ENCODE measurements around the gene TMUB1.

The TMUB1 gene

DNA sequence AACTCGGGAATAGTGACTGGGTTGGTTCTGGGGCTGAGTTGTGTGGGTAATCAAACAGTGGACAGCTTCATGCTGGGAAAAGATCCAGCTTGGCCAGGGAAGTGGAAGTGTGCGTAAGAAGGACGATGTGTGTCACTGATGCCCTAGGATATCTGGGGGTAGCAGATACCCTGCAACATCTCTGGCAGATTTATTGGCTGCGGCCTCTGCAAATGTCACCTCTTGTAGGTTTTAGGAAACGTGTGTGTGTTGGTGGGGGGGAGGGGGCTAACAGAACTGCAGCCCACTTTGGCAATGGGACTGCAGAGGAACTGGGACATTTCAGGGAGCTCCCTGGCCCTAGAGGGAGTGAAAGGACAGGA lies 2.0 kb upstream of the TMUB1 start:
- DNase-seq (ENCODE audit: low read depth in 2 of 2) = no peak

DNA sequence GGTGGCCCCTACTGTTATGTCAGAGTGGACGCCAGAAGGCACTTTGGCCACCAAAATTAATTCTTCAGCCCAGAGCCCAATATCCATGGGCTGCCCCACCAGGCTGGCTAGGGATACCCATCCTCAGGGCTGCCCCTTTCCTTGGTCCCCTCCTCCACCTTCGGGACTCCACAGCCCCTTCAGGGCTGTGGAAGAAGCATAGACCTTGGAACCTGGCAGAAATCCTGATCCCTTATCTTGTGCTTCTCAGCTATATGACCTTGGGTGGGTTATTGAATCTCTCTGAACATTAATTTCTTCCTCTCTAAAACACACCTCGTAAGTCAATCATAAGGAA lies 499 bp upstream of the TMUB1 start:
- DNase-seq (ENCODE audit: low read depth in 2 of 2) = no peak

DNA sequence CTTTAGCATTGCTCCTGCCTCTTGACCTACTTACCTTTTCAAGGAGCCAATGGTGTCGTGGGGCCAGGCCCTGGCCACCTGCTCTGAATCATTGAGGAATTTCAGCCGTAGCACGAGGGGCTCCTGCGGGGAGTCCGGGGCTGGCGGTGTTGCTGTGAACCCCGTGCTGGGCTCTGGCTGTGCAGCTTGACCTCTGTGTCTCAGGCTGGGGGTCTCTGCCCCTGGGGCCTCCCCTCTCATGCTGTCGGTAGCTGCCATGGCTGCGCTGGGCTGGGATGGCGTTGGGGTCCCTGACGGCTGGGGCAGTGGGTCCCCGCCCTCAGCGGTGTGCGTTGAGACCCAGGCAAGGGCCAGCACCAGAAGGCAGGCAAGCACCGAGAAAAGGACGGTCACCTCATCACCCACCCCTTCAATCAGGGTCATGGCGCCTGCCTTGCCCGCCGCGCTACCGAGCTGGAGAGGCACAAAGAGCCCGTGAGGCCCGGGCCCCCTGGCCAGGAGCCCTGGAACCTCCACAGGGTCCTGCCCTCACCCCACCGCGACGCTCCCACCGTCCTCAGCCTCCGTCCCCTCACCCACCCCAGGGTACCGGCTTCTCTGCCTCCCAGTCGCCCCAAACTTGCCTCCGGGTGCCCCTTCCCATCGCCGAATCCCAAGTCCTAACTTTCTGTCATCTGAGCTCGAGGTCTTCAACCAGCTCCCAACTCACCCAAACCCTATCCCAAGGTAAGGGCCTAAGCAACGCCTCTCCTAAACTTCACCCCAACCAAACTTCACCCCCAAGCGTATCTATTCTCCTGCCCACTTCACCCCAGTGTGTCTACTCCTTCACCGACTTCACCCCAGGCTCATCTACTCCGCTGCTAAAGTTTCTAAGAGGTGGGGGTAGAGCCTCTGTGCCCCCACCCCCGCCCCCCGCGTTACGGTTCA lies 887 bp downstream of the TMUB1 start:
- DNase-seq (ENCODE audit: low read depth in 2 of 2) = no peak

DNA sequence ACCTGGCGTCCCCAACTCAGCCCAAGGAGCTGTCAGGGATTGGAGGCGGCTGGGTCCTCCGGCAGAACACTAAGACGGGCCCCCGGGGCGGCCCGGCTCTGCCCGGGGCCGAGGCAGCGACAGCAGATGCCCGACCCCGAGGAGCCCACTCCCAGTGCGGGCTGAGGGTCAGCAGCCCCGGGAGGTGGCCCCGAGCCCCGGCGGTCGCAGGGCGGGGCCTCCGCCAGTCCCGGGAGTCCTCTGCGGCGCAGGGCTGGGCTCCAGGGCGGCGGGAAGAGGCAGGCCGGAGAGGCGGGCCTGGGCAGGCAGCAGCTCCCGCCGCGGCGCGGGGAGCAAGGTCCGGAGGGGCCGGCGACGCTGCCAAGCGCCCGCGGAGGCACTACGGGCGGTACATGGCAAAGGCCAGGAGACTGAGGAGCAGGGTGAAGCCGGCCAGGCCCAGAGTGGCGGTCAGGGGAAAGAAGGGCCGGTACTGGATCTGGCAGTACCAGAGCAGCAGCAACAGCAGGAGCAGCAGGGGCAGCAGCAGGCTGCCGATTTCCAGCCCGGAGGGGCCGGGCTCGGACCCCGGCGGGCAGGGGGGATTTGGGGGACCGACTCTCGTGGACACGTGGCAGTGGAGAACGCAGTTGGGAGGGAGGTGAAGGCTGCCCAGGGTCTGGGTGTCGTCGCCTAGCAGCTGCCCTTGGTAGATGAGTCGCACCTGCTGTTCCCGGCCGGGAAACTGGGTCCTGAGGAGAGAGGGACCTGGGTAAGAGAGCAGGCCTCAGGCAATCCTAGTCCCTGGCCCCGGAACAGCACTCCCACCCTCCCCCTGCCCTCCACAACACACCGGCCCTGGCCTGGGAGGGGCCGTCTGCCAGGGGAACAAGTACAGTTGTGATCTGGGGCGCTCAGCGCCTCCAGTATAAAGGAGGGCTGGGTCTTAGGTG lies 1.9 kb downstream of the TMUB1 start:
- DNase-seq (ENCODE audit: low read depth in 2 of 2) = no peak

DNA sequence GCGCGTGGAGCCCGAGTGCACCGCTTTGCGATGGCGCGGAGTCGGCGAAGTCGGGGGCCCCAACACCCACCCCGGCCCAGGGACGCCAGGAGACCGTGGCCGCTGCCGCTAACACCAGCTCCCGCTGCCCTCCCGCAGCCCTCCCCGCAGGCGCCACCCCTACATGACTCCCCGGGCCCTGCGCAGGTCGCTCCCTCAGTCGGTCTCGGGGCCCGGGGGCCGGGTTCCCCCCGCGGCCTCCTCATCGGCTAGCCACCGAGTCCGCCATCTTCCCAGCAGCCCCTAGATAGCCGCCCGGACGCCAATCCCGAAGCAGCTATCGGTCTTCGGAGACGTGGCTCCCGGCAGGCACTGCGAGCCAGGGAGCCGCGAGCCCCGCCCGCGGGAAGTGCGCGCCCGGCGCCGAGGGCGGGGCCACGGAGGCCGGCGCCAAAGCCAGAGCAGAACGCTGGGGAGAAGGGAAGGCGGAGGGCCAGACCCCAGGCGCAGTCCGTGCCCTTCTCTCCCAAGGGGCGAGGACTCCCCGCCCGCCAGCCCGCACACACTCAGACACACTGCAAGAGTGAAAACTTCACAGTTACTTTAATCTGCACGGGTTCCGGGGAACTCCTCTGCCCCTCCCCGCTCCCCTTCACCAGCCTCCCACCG lies 2.6 kb downstream of the TMUB1 start, which contains the start of gene FASTK:
TSS of gene FASTK (minus strand) at position 288 of the 648 bp plus-strand sequence. CDS start at position 245, 43 bp downstream.
- peak; percentile 67 to 68 for DNase-seq (ENCODE audit: low read depth in 2 of 2)

DNA sequence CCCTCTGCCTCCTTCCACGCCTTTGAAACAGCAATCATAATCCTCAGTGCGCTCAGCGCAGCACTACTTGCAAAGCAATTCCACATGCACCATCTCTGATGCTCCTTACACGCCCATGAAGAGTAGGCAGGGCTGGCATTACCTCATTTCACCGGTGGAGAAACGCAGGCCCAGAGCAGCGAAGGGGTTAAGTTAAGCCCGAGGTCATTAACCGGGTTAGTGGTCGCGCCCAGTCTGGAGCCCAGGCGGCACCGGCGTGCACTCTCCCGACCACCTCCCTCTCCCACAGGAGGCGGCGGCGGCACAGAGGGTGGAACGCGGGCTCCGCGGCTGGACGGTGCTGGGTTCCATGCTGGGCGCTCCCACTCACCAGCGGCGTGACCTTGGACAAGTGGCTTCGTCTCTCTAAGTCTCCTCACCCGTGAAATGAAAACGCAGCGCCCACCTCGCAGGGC lies 3.2 kb downstream of the TMUB1 start:
- no peak for DNase-seq (ENCODE audit: low read depth in 2 of 2)

DNA sequence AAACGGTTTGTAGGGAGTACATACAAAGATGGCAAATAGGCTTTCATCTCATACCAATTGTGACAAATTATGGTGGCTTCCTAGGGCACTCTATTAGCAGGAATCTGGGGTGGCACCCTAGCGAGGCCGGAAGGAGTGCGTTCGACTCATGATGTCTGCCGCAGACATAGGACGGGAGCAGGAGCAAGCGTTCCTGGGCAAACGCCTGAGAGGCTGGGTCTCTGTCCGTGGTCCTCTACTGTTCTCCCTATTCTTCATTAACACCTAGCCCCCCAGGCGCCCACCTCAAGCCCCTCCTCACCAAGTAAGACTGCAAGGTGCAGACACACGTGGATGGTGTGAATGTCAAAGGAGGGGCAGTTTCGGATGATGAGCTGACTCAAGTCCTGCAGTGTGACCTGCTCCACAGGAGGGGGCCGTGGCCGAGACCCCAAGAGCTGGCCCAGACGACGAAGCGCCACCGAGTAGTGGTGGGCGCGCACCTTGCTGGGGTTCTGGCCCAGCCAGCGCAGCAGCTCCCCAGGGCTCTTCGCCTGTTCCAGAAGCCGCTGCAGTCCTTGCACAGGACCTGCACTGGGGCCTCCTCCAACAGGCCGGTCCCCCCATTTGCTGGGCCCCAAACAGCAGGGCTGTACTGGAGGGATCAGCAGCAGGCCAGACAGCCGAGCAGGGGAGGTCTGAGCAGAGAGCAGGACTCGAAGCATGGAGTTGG lies 3.9 kb downstream of the TMUB1 start:
- no peak for DNase-seq (ENCODE audit: low read depth in 2 of 2)

DNA sequence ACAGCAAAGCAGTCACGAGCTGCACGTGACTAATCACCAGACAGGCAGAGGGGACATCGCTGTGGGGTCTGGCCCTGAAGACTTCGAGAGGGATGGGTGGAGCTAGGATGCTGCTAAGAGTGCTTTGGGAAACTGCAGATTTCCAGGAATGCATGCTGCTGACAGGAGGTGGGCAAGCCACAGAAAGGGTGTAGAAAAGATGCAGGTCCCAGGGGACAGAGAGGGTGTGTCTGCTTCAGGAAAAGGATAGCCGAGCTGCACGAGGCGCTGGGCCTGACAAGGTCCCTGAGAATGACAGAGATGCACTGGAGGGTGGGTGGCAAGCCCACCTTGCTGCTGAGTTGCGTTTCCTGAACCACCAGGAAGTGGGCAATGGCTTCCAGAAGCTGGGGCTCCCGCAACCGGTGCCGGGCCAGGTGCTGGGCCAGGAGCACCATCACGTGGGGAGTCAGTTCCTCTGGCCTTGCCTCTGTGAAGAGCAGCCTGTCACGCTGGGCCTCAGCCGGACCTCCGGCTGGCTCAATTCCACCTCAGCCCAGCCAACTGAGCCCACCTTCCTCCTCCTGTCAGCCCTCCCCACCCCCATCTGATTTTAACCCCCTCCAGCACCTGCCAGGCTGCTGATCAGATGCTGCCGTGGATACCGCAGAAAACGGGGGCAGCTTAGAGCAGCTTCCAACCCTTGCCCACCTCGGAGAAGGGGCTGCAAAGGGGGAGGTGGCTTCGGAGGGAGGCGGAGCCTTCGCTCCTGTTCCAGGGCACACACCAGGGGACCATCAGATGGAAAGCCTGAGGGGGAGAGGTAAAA lies 4.9 kb downstream of the TMUB1 start:
- DNase-seq (ENCODE audit: low read depth in 2 of 2) = no peak

DNA sequence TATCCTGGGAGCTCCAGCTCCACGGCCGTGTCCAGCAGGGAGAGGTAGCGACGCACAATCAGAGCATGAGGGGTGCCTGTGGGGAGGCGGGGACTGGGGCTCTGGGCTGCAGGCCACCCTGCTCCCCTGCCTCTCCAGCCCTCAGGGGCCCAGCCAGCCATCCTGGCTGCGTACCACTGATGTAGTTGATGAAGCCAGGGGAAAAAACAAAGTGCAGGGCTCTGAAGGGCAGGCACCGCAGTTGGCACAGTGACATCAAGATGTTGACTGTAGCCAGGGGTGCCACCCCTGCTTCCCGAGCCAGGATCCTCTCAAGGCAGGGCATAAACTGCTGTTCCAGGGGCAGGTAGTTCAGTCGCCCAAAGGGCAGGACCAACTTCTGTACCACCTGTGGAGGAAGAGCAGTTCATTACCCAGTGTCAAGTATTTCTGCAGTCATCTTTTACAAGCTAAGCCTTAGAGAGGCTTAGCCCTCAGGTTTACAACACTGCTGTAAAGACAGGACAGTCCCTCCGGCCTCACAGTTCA lies 5.5 kb downstream of the TMUB1 start:
- no peak for DNase-seq (ENCODE audit: low read depth in 2 of 2)

DNA sequence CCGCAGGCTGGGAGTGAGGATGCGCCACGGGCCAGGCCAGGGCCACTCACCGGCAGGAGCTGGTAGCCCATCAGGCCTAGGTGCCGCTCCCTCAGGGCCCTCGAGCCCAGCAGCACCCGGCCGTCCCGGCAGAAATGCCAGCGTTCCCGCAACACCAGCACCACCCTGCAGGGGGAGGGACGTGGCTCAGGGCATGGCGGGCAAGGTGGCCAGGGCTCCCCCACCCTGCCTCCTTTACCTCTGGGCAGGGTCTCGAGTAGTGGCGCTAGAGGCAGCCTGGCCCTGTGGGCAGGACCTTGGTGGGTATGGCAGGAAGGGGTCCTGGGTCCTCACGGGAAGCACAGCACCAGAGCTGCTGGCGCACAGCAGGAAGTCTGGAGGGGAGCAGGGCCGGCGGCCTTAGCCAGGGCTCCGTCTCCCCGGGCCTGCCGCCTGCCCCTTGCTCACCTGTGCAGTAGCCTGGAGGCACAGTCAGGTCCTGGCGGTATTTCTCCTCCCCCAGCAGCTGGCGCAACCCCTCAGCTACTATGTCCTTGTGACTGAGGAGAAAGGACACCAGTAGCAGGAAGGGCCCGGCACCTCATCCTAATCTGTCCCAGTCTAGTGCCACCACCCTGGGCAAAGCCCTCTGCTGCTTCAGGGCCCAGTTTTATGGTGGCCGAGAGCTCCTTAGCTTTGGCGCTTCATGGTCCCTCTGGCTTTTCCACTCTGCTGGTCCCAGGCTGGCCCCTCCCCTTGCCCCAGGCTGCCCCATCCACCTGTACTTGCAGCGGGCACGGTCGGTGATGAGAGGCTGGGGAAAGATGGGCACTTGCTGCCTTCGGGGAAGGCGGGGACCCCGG lies 6.2 kb downstream of the TMUB1 start:
- DNase-seq (ENCODE audit: low read depth in 2 of 2) = no peak

DNA sequence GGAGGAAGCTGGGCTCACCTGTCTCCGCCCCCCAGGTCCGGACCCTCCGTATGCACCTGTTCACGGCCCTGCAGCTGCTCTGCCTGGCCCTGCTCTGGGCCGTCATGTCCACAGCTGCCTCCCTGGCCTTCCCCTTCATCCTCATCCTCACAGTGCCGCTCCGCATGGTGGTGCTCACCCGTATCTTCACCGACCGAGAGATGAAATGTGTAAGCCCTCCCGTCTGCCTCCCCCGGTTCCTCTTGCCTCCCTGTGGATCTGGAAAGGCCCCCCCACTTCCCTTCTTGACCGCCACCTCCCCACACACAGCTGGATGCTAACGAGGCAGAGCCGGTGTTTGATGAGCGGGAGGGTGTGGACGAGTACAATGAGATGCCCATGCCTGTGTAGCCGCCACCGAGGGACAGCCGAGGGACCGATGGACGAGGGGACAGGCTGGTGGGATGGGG lies 7.3 kb downstream of the TMUB1 start:
- DNase-seq (ENCODE audit: low read depth in 2 of 2) = no peak

DNA sequence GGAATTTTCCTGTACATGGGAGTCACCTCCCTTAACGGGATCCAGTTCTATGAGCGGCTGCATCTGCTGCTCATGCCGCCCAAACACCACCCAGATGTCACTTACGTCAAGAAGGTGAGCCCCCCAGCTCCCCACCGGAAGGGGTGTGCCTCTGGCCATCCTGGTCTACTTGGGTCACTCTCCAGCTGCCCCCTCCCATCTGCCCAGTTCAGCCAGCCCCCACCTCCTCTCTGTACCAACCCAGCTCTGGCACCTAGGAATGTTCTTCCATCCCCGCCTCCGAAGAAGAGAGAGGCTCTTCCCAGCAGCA lies 7.7 kb downstream of the TMUB1 start:
- no peak for DNase-seq (ENCODE audit: low read depth in 2 of 2)

DNA sequence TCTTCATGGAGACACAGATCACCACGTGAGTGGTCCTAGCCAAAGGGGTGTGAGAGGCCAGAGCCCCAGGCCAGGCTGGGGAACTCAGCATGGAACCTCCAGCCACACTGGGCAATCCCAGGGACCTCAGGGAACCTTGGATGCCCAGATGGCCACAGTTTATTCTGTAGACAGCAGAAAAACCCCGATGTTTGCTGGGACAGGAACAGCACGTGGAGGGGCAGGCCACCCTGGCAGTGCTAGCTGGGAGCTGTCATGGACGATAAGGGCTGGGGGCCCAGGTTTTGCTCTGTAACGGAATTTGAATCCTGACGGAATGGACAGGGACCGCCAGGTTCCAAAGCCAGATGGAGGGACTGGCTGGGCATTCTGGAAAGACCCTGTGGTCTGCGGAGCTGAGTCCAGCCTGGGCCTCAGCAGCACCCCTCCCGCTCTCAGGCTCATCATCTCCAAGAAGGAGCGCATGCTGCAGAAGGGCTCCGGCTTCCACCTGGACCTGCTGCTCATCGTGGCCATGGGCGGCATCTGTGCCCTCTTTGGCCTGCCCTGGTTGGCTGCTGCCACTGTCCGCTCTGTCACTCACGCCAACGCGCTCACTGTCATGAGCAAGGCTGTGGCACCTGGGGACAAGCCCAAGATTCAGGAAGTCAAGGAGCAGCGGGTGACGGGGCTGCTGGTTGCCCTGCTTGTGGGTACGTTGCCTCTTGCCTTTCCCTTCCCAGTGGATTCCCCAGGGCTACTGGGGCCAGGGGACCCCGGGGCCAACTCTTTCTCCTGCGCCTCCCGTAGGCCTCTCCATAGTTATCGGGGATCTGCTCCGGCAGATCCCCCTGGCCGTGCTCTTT lies 8.3 kb downstream of the TMUB1 start:
- DNase-seq (ENCODE audit: low read depth in 2 of 2) = no peak

DNA sequence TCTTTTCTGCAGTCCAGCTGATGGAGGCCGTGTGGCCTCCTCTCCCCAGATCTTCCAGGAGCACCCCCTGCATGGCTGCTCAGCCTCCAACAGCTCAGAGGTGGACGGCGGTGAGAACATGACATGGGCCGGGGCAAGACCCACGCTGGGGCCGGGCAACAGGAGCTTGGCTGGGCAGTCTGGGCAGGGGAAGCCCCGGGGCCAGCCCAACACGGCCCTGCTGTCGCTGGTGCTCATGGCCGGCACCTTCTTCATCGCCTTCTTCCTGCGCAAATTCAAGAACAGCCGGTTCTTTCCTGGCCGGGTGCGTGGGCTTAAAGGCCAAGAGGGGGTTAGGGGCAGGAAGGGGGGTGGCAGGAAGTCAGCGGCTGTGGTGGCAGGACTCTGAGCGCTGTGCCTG lies 9.3 kb downstream of the TMUB1 start:
- DNase-seq (ENCODE audit: low read depth in 2 of 2) = no peak

DNA sequence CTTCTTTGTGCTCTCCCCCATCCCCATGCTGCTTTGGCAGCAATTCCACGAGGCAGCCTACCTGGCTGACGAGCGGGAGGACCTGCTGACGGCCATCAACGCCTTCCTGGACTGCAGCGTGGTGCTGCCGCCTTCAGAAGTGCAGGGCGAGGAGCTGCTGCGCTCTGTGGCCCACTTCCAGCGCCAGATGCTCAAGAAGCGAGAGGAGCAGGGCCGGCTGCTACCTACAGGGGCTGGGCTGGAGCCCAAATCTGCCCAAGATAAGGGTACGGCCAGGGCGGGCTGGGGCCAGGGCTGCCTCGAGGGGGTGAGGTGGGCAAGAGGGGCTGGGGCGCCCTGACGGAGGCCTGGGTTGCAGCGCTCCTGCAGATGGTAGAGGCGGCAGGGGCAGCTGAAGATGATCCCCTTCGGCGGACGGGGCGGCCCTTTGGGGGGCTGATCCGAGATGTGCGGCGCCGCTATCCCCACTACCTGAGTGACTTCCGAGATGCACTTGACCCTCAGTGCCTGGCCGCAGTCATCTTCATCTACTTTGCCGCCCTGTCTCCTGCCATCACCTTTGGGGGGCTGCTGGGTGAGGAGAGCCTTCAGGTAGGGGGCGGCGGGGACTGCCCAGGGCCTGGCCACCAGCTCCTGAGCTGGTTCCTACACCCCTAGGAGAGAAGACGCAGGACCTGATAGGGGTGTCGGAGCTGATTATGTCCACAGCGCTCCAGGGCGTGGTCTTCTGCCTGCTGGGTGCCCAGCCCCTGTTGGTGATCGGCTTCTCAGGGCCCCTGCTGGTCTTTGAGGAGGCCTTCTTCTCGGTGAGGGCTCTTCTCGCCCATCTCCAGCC lies 12.0 kb downstream of the TMUB1 start:
- no peak for DNase-seq (ENCODE audit: low read depth in 2 of 2)

DNA sequence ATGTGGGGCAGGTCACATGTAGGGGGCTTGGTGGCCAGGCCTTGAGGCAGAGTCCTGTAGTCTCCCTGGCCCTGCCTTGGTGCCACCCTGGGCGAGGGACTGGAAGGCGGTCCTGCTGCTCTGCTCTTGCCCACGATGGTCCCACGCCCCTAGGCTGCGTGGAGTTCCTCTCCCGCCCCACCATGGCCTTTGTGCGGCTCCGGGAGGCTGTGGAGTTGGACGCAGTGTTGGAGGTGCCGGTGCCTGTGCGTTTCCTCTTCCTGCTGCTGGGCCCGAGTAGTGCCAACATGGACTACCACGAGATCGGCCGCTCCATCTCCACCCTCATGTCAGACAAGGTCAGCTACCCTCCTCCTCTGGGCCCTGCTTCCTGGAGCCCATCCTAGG lies 12.7 kb downstream of the TMUB1 start:
- no peak for DNase-seq (ENCODE audit: low read depth in 2 of 2)

DNA sequence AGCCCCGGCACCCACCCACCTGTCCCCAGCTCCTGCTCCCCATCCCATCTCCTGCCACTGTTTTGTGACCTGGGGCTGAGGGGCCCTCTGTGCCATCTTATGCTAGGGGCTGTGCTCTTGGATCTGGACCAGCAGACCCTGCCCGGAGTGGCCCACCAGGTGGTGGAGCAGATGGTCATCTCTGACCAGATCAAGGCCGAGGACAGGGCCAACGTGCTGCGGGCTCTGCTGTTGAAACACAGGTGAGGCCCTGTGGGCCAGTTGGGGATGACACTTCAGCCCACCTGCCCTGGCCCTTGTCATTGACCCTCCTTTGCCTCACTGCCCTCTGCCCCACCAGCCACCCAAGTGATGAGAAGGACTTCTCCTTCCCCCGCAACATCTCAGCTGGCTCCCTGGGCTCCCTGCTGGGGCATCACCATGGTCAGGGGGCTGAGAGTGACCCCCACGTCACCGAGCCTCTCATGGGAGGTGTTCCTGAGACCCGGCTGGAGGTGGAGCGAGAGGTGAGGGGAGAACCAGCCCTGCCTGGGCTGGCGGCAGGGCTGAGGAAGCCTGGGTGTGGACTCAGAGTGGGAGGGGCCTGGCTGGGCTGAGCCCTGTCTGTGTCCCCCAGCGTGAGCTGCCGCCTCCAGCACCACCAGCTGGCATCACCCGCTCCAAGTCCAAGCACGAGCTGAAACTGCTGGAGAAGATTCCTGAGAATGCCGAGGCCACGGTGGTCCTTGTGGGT lies 13.3 kb downstream of the TMUB1 start:
- no peak for DNase-seq (ENCODE audit: low read depth in 2 of 2)
